ENCODE data around the gene MUSTN1.

MUSTN1 gene

DNA sequence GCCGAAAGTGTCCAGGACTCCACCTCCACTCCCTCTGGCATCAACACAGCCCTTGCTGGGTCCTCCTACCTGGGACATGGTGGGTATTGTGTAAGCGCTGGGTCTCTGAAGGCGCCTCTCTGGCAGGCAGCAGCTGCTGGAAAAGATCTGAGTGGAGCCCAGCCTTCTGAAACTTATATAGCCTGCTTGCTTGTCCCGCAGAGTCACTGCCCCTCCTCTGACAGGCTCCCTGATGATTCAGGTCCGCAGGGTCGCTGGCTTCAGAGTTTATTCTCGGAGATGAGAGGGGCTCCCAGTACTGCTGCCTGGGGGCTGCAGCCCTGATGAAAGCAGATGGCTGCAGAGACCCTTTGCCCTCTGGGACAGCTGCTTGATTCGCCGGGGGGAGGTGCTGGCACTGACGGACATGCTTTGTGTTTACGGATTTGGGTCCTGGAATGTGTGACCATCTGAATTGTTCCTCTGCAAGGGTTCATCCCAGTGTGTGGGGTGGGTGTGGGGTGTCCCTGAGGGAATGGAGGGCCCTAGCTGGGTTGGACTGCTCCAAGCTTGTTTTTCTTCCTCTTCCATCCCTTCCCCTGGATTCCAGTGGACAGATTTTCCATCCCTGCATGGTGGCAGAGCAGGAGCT is at the start of gene MUSTN1:
TSS of gene MUSTN1 (minus strand) at position 149 of the 631 bp plus-strand sequence. CDS start at position 78, 71 bp downstream.
- no peaks in the 10 kb centered on the region for H3K27me3 ChIP-seq (ENCODE audit: control insufficient read depth in 5 of 5, insufficient read depth in 4 of 5, low read length in 5 of 5)
- peak within 1 kb of the TSS in 2 of 5 donors; percentile 3 to 23 for H3K9ac ChIP-seq (ENCODE audit: low read length in 5 of 5)
- H3K27ac ChIP-seq (ENCODE audit: low read depth, low read length): no peak within 1 kb of the TSS
- H3K9me3 ChIP-seq (ENCODE audit: control insufficient read depth in 5 of 5, low read length in 5 of 5): no peaks in the 10 kb centered on the region
- H3K36me3 ChIP-seq (ENCODE audit: control insufficient read depth in 5 of 5, insufficient read depth in 5 of 5, low read length in 5 of 5): peaks cover 0 to 49% (median 24%) of the 10 kb centered on the region in 5 donors
- peak within 1 kb of the TSS in 4 of 5 donors; percentile 16 to 36 (median 18) for H3K4me3 ChIP-seq (ENCODE audit: low read depth in 1 of 5, low read length in 5 of 5)
- peaks cover 8 to 33% (median 27%) of the 10 kb centered on the region in 5 donors for H3K4me1 ChIP-seq (ENCODE audit: control insufficient read depth in 5 of 5, insufficient read depth in 5 of 5, low read length in 5 of 5)

DNA sequence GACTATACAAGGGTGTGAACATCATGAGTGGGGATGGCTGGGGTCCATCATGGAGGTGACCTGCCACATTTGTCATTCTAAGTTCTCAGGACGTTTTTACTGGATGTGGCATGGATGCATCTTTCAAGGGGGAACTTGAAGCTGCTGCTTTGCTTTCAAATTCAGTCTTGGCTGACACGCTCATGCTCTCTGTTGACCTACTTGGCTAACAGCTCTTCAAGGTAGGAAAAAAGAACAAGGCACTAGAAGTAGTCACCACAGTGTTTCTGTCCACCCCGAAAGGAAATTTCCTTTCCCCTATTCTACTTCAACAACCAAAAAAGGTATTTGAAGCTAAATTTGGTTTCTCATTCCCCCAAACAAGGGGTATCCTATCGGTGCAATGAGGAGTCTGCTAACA is 47.6 kb upstream of the MUSTN1 start:
- Histone ChIP-seq H3K27me3 (ENCODE audit: control insufficient read depth in 5 of 5, insufficient read depth in 4 of 5, low read length in 5 of 5) (no peaks in the 10 kb centered on the region), H3K4me3 (ENCODE audit: low read depth in 1 of 5, low read length in 5 of 5) (no peak overlapping the region), H3K9ac (ENCODE audit: low read length in 5 of 5) (no peak overlapping the region), H3K4me1 (ENCODE audit: control insufficient read depth in 5 of 5, insufficient read depth in 5 of 5, low read length in 5 of 5) (peaks cover 0 to 13% (median 12%) of the 10 kb centered on the region in 5 donors), H3K9me3 (ENCODE audit: control insufficient read depth in 5 of 5, low read length in 5 of 5) (no peaks in the 10 kb centered on the region), H3K27ac (ENCODE audit: low read depth, low read length) (no peak overlapping the region), H3K36me3 (ENCODE audit: control insufficient read depth in 5 of 5, insufficient read depth in 5 of 5, low read length in 5 of 5) (peaks cover 2 to 12% (median 7%) of the 10 kb centered on the region in 5 donors)

DNA sequence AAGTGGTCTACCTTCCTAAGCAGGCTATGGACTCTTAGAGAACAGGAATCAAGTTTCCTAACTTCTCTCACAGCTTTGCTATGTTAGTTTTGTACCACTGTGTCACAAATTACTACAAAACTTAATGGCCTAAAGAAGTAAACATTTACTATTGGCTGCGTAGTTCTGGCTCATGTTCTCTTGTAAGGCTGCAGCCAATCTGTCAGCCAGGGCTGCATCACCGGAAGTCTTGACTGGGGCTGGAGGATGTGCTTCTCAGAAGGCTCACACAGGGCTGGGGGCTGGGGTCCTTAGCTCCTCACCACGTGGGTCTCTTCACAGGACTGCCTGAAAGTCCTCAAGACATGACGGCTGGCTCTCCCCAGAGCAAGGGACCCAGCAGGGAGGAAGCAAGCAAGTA is 47.1 kb upstream of the MUSTN1 start:
- Histone ChIP-seq H3K9me3 (ENCODE audit: control insufficient read depth in 5 of 5, low read length in 5 of 5) (no peaks in the 10 kb centered on the region), H3K4me1 (ENCODE audit: control insufficient read depth in 5 of 5, insufficient read depth in 5 of 5, low read length in 5 of 5) (peaks cover 0 to 13% (median 12%) of the 10 kb centered on the region in 5 donors), H3K36me3 (ENCODE audit: control insufficient read depth in 5 of 5, insufficient read depth in 5 of 5, low read length in 5 of 5) (peaks cover 2 to 12% (median 7%) of the 10 kb centered on the region in 5 donors), H3K9ac (ENCODE audit: low read length in 5 of 5) (no peak overlapping the region), H3K4me3 (ENCODE audit: low read depth in 1 of 5, low read length in 5 of 5) (no peak overlapping the region), H3K27me3 (ENCODE audit: control insufficient read depth in 5 of 5, insufficient read depth in 4 of 5, low read length in 5 of 5) (no peaks in the 10 kb centered on the region), H3K27ac (ENCODE audit: low read depth, low read length) (no peak overlapping the region)

DNA sequence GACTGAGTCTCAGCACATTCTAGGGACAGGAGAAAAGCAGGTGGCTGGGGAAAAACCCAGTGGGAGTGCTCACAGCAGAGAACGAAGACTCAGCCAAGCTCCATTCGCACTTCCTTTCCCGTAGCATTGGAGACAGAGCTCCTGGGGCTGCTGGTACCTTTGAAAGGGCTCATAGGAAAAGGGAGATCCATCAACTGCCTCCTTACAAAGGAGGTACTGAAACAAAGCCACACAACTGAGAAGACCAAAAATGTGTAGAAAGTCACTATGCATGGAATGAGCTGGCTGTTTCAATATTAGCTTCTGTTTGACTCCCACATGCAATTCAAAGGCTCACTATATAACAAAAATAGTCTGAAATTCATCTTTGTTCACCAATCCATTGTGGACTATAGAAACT is 45.7 kb upstream of the MUSTN1 start:
- no peak overlapping the region for H3K4me3 ChIP-seq (ENCODE audit: low read depth in 1 of 5, low read length in 5 of 5)
- peaks cover 2 to 10% (median 2%) of the 10 kb centered on the region in 5 donors for H3K36me3 ChIP-seq (ENCODE audit: control insufficient read depth in 5 of 5, insufficient read depth in 5 of 5, low read length in 5 of 5)
- H3K9me3 ChIP-seq (ENCODE audit: control insufficient read depth in 5 of 5, low read length in 5 of 5): no peaks in the 10 kb centered on the region
- H3K27me3 ChIP-seq (ENCODE audit: control insufficient read depth in 5 of 5, insufficient read depth in 4 of 5, low read length in 5 of 5): no peaks in the 10 kb centered on the region
- H3K9ac ChIP-seq (ENCODE audit: low read length in 5 of 5): no peak overlapping the region
- H3K27ac ChIP-seq (ENCODE audit: low read depth, low read length): no peak overlapping the region
- H3K4me1 ChIP-seq (ENCODE audit: control insufficient read depth in 5 of 5, insufficient read depth in 5 of 5, low read length in 5 of 5): peaks cover 0 to 13% (median 12%) of the 10 kb centered on the region in 5 donors

DNA sequence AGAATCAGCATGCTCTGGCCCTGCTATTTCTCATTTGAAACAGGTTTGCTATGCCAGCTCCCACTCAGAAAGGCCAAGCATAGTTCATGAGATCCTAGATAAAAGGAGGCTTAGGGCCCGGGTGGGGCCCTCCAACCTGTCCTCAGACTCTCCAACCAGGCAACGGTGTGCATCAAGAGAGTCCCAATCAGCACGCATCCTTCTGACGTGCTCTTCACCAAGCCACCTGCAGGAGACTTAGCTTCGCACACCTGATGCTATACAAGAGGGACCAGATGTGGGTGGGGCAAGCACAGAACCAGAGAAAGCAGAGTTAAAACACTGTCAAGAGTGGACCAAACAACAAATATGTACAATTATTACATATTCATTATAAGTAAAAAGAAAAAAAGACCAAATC is 45.2 kb upstream of the MUSTN1 start:
- H3K4me3 ChIP-seq (ENCODE audit: low read depth in 1 of 5, low read length in 5 of 5): no peak overlapping the region
- no peaks in the 10 kb centered on the region for H3K27me3 ChIP-seq (ENCODE audit: control insufficient read depth in 5 of 5, insufficient read depth in 4 of 5, low read length in 5 of 5)
- no peaks in the 10 kb centered on the region for H3K9me3 ChIP-seq (ENCODE audit: control insufficient read depth in 5 of 5, low read length in 5 of 5)
- no peak overlapping the region for H3K9ac ChIP-seq (ENCODE audit: low read length in 5 of 5)
- H3K27ac ChIP-seq (ENCODE audit: low read depth, low read length): no peak overlapping the region
- peaks cover 0 to 8% (median under 1%) of the 10 kb centered on the region in 5 donors for H3K36me3 ChIP-seq (ENCODE audit: control insufficient read depth in 5 of 5, insufficient read depth in 5 of 5, low read length in 5 of 5)
- peaks cover 0 to 13% (median 12%) of the 10 kb centered on the region in 5 donors for H3K4me1 ChIP-seq (ENCODE audit: control insufficient read depth in 5 of 5, insufficient read depth in 5 of 5, low read length in 5 of 5)

DNA sequence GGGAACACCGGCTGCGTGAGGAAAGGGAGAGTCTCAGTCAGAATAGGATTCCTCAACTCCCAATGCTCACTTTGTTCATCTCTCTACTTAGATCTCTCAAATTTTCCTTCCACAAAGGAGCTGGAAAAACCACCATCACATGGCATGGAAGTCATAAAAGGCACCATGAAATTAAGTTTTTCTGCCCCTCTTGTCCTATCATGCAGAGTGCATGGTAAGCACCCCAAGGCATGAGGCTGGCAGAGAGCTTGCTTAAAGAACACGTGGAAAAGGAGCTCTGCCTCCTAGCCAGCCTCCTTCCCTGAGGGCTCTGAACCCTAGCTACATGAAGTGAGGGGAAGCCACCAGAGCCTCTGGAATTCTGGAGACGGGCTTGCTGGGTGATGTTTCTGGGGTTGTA is 44.8 kb upstream of the MUSTN1 start:
- peaks cover 0 to 8% (median 0%) of the 10 kb centered on the region in 5 donors for H3K36me3 ChIP-seq (ENCODE audit: control insufficient read depth in 5 of 5, insufficient read depth in 5 of 5, low read length in 5 of 5)
- H3K9ac ChIP-seq (ENCODE audit: low read length in 5 of 5): no peak overlapping the region
- no peaks in the 10 kb centered on the region for H3K9me3 ChIP-seq (ENCODE audit: control insufficient read depth in 5 of 5, low read length in 5 of 5)
- H3K4me3 ChIP-seq (ENCODE audit: low read depth in 1 of 5, low read length in 5 of 5): no peak overlapping the region
- H3K27me3 ChIP-seq (ENCODE audit: control insufficient read depth in 5 of 5, insufficient read depth in 4 of 5, low read length in 5 of 5): no peaks in the 10 kb centered on the region
- no peak overlapping the region for H3K27ac ChIP-seq (ENCODE audit: low read depth, low read length)
- H3K4me1 ChIP-seq (ENCODE audit: control insufficient read depth in 5 of 5, insufficient read depth in 5 of 5, low read length in 5 of 5): peaks cover 0 to 13% (median 12%) of the 10 kb centered on the region in 5 donors

DNA sequence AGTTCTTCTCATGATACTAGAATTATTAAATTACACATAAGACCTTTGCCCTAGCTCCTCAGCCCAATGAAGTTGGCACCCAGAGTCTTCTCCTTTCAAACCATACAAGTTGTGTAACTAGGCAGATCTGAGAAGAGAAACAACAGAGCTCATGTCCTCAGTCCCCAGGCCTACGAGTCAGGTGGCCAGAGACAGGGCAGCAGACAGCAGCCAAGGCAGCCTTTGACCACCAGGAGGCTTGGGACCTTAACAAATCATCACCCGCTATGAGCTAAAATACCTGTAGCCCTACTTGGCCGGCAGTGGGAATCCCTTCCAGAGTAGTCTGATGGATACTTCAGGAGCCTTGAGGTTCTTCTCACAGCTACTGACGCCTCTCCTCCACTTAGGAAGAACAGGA is 44.3 kb upstream of the MUSTN1 start:
- H3K4me1 ChIP-seq (ENCODE audit: control insufficient read depth in 5 of 5, insufficient read depth in 5 of 5, low read length in 5 of 5): peaks cover 0 to 13% (median 12%) of the 10 kb centered on the region in 5 donors
- no peak overlapping the region for H3K4me3 ChIP-seq (ENCODE audit: low read depth in 1 of 5, low read length in 5 of 5)
- no peaks in the 10 kb centered on the region for H3K27me3 ChIP-seq (ENCODE audit: control insufficient read depth in 5 of 5, insufficient read depth in 4 of 5, low read length in 5 of 5)
- H3K36me3 ChIP-seq (ENCODE audit: control insufficient read depth in 5 of 5, insufficient read depth in 5 of 5, low read length in 5 of 5): peaks cover 0 to 8% (median 0%) of the 10 kb centered on the region in 5 donors
- H3K9ac ChIP-seq (ENCODE audit: low read length in 5 of 5): no peak overlapping the region
- H3K9me3 ChIP-seq (ENCODE audit: control insufficient read depth in 5 of 5, low read length in 5 of 5): no peaks in the 10 kb centered on the region
- H3K27ac ChIP-seq (ENCODE audit: low read depth, low read length): no peak overlapping the region

DNA sequence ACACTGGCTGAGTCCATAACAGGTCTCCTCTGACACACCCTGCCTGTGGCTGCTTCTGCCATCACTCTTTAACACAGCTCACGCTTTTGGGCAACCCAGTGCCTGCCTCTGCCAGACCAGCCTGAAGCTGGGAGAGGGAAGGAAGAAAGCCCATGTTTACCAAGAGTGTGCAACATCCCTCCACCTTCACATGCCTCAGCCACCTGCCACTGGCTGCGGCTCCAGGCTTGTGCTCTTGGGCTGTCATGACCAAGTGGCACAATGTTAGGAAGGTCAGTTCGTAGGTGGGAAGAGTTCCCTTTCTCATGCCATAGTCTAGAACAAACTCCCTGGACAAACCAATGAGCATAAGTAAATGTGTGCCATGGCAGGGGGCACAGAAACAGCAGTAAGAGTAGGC is 42.3 kb upstream of the MUSTN1 start:
- no peaks in the 10 kb centered on the region for H3K27me3 ChIP-seq (ENCODE audit: control insufficient read depth in 5 of 5, insufficient read depth in 4 of 5, low read length in 5 of 5)
- no peak overlapping the region for H3K9ac ChIP-seq (ENCODE audit: low read length in 5 of 5)
- no peak overlapping the region for H3K27ac ChIP-seq (ENCODE audit: low read depth, low read length)
- peaks cover 0 to 8% (median 0%) of the 10 kb centered on the region in 5 donors for H3K36me3 ChIP-seq (ENCODE audit: control insufficient read depth in 5 of 5, insufficient read depth in 5 of 5, low read length in 5 of 5)
- H3K4me1 ChIP-seq (ENCODE audit: control insufficient read depth in 5 of 5, insufficient read depth in 5 of 5, low read length in 5 of 5): peaks cover 0 to 17% (median 12%) of the 10 kb centered on the region in 5 donors
- no peaks in the 10 kb centered on the region for H3K9me3 ChIP-seq (ENCODE audit: control insufficient read depth in 5 of 5, low read length in 5 of 5)
- no peak overlapping the region for H3K4me3 ChIP-seq (ENCODE audit: low read depth in 1 of 5, low read length in 5 of 5)

DNA sequence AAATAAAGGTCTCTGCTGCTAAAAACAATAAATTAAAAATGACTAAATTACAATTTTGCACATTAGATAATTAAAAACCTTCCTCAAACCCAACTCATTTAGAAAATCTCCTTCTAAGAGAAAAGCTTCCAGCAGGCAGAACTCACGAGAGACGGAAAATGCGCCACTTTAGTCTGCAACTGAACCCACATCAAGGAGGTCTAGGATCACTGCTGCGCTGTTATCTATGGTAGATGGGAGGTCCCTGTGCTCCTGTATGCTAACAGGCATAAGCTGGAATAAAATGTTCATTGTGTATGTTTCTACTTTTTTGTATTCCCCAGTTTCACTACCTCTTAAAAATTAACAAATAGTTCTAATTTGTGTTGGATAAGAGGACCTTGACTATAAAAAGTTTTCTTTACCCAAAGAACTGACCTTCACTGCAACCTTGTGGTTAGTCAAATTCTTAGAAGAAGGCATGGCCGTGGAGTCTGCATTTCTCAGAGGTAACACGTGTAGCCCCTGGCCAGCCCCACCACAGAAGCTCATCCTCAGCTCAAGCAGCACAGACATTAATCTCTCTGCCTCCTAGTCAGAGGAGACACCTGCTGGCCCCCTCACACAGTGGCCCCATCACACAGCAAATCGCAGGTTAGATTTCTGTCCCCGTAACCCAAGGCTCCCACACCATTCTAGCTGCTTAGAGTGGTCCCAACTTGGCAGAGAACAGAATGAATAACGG is 40.2 kb upstream of the MUSTN1 start:
- no peak overlapping the region for H3K4me3 ChIP-seq (ENCODE audit: low read depth in 1 of 5, low read length in 5 of 5)

DNA sequence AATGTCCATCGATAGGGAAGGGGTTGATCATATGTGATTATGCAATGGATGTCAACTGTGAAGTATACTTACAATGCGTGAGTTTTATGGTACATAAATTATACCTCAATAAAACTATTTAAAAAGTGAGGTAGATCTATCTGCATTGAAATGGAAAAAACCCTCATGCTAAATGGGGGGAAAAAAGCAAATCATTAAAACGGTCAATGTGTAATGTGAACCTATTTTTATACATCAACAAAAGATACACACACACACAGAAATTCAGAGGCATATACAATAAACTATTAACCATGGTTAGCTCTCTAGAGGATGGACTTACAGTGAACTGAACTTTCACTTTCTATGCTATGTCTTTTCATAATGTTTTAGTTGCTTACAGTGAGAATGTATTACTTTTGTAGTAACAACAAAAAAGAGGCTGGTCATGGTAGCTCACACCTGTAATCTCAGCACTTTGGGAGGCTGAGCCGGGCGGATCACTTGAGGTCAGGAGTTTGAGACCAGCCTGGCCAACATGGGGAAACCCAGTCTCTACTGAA is 39.4 kb upstream of the MUSTN1 start:
- Histone ChIP-seq H3K4me1 (ENCODE audit: control insufficient read depth in 5 of 5, insufficient read depth in 5 of 5, low read length in 5 of 5) (peaks cover 0 to 12% (median 8%) of the 10 kb centered on the region in 5 donors), H3K36me3 (ENCODE audit: control insufficient read depth in 5 of 5, insufficient read depth in 5 of 5, low read length in 5 of 5) (peaks cover 0 to 3% (median 0%) of the 10 kb centered on the region in 5 donors), H3K4me3 (ENCODE audit: low read depth in 1 of 5, low read length in 5 of 5) (no peak overlapping the region), H3K27ac (ENCODE audit: low read depth, low read length) (no peak overlapping the region), H3K9ac (ENCODE audit: low read length in 5 of 5) (no peak overlapping the region), H3K27me3 (ENCODE audit: control insufficient read depth in 5 of 5, insufficient read depth in 4 of 5, low read length in 5 of 5) (no peaks in the 10 kb centered on the region), H3K9me3 (ENCODE audit: control insufficient read depth in 5 of 5, low read length in 5 of 5) (no peaks in the 10 kb centered on the region)

More for the DNA sequence above, 40.2 kb upstream of the MUSTN1 start:
- peaks cover 0 to 17% (median 12%) of the 10 kb centered on the region in 5 donors for H3K4me1 ChIP-seq (ENCODE audit: control insufficient read depth in 5 of 5, insufficient read depth in 5 of 5, low read length in 5 of 5)
- H3K36me3 ChIP-seq (ENCODE audit: control insufficient read depth in 5 of 5, insufficient read depth in 5 of 5, low read length in 5 of 5): peaks cover 0 to 8% (median 0%) of the 10 kb centered on the region in 5 donors
- H3K9me3 ChIP-seq (ENCODE audit: control insufficient read depth in 5 of 5, low read length in 5 of 5): no peaks in the 10 kb centered on the region
- H3K27ac ChIP-seq (ENCODE audit: low read depth, low read length): no peak overlapping the region
- no peaks in the 10 kb centered on the region for H3K27me3 ChIP-seq (ENCODE audit: control insufficient read depth in 5 of 5, insufficient read depth in 4 of 5, low read length in 5 of 5)
- no peak overlapping the region for H3K9ac ChIP-seq (ENCODE audit: low read length in 5 of 5)
